Breast epithelium (tissue), 4 donors: ENCODE data around the gene ANO7. TPM values are rescaled to one million over a fixed set of nuclear protein-coding genes. Genes with fewer than 3 reads are reported as not detected.

Source experiments
- DNase-seq, 2 donors: peaks; one replicate each; pipeline ENCODE4 v3.0.0-alpha.2; 2019; ENCODE audit warnings: low spot score in 2 of 2
- H3K27ac ChIP-seq, 2 donors: fragments of 200-600 bp; sonication (generic) in 1 of 2; one replicate each; pipeline ENCODE4 v1.5.1; 2016 to 2019; ENCODE audit warnings: mild to moderate bottlenecking in 1 of 2
- H3K27me3 ChIP-seq, 2 donors: fragments of 200-600 bp; sonication (generic) in 1 of 2; one replicate each; pipeline versions ENCODE4 v1.5.1 to v1.6.0; 2017 to 2019; ENCODE audit warnings: control low read depth in 1 of 2, mild to moderate bottlenecking in 1 of 2
- H3K36me3 ChIP-seq: fragments of 200-600 bp; one replicate; pipeline ENCODE4 v1.5.1; 2019
- H3K4me1 ChIP-seq, 2 donors: fragments of 200-600 bp; sonication (generic); one replicate each; pipeline ENCODE4 v1.5.1; 2016 to 2019; ENCODE audit warnings: control low read depth in 1 of 2
- H3K4me3 ChIP-seq, 3 donors: fragments of 200-600 bp; sonication (generic); 1 replicate in 2 of 3; 2 replicates in 1 of 3; pipeline ENCODE4 v1.5.1; 2016 to 2019; ENCODE audit warnings: mild to moderate bottlenecking in 3 of 3, moderate library complexity in 2 of 3
- H3K9me3 ChIP-seq, 2 donors: fragments of 200-600 bp; sonication (generic) in 1 of 2; one replicate each; pipeline ENCODE4 v1.5.1; 2016 to 2019; ENCODE audit warnings: control low read depth in 1 of 2
- CTCF ChIP-seq, 3 donors: fragments of 450-650 bp; IDR thresholded peaks; one replicate each; pipeline ENCODE4 v1.5.1; 2016 to 2017; ENCODE audit warnings: antibody characterized with exemption in 3 of 3, mild to moderate bottlenecking in 3 of 3, moderate library complexity in 3 of 3
- POLR2A ChIP-seq: fragments of 450-650 bp; IDR thresholded peaks from one replicate; pipeline ENCODE4 v1.6.1; 2016; ENCODE audit warnings: antibody characterized with exemption, mild to moderate bottlenecking, moderate library complexity
- POLR2AphosphoS5 ChIP-seq, 3 donors: sonication (generic); formaldehyde crosslinking; IDR thresholded peaks; one replicate each; pipeline ENCODE4 v1.6.1; 2017; ENCODE audit warnings: antibody characterized with exemption in 3 of 3
- intact Hi-C: fragments of 100-400 bp; cut with DNase I; formaldehyde crosslinking; loops from one replicate; pipeline ENCODE4 v1.15.1; 2023; ENCODE audit warnings: low total_unique reads
- total RNA-seq, 3 donors: library from RNA; depleted of rRNA; stranded (reverse); fragments of >200 nt; gene quantifications; one replicate each; pipeline ENCODE4 v1.1.0, GENCODE V29; 2016

Gene ANO7
- total RNA-seq, 3 donors from 2014 or later: 0.98 to 1.6 TPM; not detected in 1

GRCh38 chr2:241228081-241228859 is 39.8 kb downstream of the ANO7 start:
- Histone ChIP-seq H3K27ac (no peak overlapping the region), H3K4me1 (peaks cover 3 to 7% of the 10 kb centered on the region in 2 donors), H3K9me3 (no peaks in the 10 kb centered on the region), H3K27me3 (no peaks in the 10 kb centered on the region), H3K4me3 (no peak overlapping the region), H3K36me3 (peaks cover 22% of the 10 kb centered on the region)
- intact Hi-C loops: no loop called here
- no peak for TF ChIP-seq CTCF (IDR thresholded peaks at IDR 0.05)
- TF ChIP-seq POLR2A: no peak
- TF ChIP-seq POLR2AphosphoS5 (IDR thresholded peaks at IDR 0.05): no peak
- DNase-seq: no peak

GRCh38 chr2:241228860-241229516 is 40.5 kb downstream of the ANO7 start:
- H3K27me3 ChIP-seq: no peaks in the 10 kb centered on the region
- intact Hi-C loops: no loop called here
- TF ChIP-seq POLR2AphosphoS5 (IDR thresholded peaks at IDR 0.05) (no peak), POLR2A (no peak), CTCF (IDR thresholded peaks at IDR 0.05) (no peak)
- peaks cover 3 to 5% of the 10 kb centered on the region in 2 donors for H3K4me1 ChIP-seq
- peaks cover 22% of the 10 kb centered on the region for H3K36me3 ChIP-seq
- no peaks in the 10 kb centered on the region for H3K9me3 ChIP-seq
- no peak overlapping the region for H3K27ac ChIP-seq
- H3K4me3 ChIP-seq: no peak overlapping the region
- DNase-seq: no peak

GRCh38 chr2:241229563-241230401 is 41.3 kb downstream of the ANO7 start:
- DNase-seq: no peak
- H3K4me3 ChIP-seq: no peak overlapping the region
- H3K27ac ChIP-seq: no peak overlapping the region
- intact Hi-C loops: no loop called here
- H3K9me3 ChIP-seq: no peaks in the 10 kb centered on the region
- no peaks in the 10 kb centered on the region for H3K27me3 ChIP-seq
- H3K4me1 ChIP-seq: no peaks in the 10 kb centered on the region
- TF ChIP-seq CTCF (IDR thresholded peaks at IDR 0.05): no peak
- no peak for TF ChIP-seq POLR2A
- no peak for TF ChIP-seq POLR2AphosphoS5 (IDR thresholded peaks at IDR 0.05)
- H3K36me3 ChIP-seq: peaks cover 22% of the 10 kb centered on the region

- H3K36me3 ChIP-seq: peaks cover 22% of the 10 kb centered on the region
- no peaks in the 10 kb centered on the region for H3K4me1 ChIP-seq
- no peaks in the 10 kb centered on the region for H3K9me3 ChIP-seq
- no peak for DNase-seq
- H3K27ac ChIP-seq: no peak overlapping the region
- intact Hi-C loops: no loop called here
- no peaks in the 10 kb centered on the region for H3K27me3 ChIP-seq
- H3K4me3 ChIP-seq: no peak overlapping the region
- TF ChIP-seq POLR2A: no peak
Observed at GRCh38 chr2:241230435-241230834, 42.0 kb downstream of the ANO7 start.

- no peaks in the 10 kb centered on the region for H3K27me3 ChIP-seq
- no peak for DNase-seq
- TF ChIP-seq POLR2AphosphoS5 (IDR thresholded peaks at IDR 0.05) (no peak), POLR2A (no peak), CTCF (IDR thresholded peaks at IDR 0.05) (no peak)
- intact Hi-C loops: no loop called here
- H3K27ac ChIP-seq: no peak overlapping the region
- no peak overlapping the region for H3K4me3 ChIP-seq
- H3K36me3 ChIP-seq: peaks cover 22% of the 10 kb centered on the region
- no peaks in the 10 kb centered on the region for H3K4me1 ChIP-seq
- no peaks in the 10 kb centered on the region for H3K9me3 ChIP-seq
Observed at GRCh38 chr2:241232736-241233575, 44.5 kb downstream of the ANO7 start.
